DLD1 (cell line): Measurements from ENCODE around the gene IL12A.

Experiments
- in situ Hi-C: cut with HindIII; loops from 2 replicates; pipeline ENCODE4 v1.10.0; 2017; ENCODE audit warnings: low sequenced_read_pairs

Gene IL12A

GRCh38 chr3:159989973-159990846 lies 1.6 kb downstream of the IL12A start:
- in situ Hi-C loops = no loop called here

GRCh38 chr3:159991591-159991990 lies 3.0 kb downstream of the IL12A start:
- in situ Hi-C loops = no loop called here

- in situ Hi-C loops = no loop called here
Measured at GRCh38 chr3:159992589-159992988, 4.0 kb downstream of the IL12A start.

GRCh38 chr3:159994182-159994581 lies 5.5 kb downstream of the IL12A start:
- in situ Hi-C loops = no loop called here

- in situ Hi-C loops = no loop called here
Measured at GRCh38 chr3:159995091-159995490, 6.5 kb downstream of the IL12A start.

GRCh38 chr3:159996018-159996417 lies 7.4 kb downstream of the IL12A start:
- in situ Hi-C loops = no loop called here

GRCh38 chr3:159996959-159997358 lies 8.3 kb downstream of the IL12A start:
- in situ Hi-C loops = no loop called here

- in situ Hi-C loops = no loop called here
Measured at GRCh38 chr3:160001148-160001760, 12.6 kb downstream of the IL12A start.

GRCh38 chr3:160001850-160002623 lies 13.4 kb downstream of the IL12A start:
- in situ Hi-C loops = no loop called here

GRCh38 chr3:160003520-160004128 lies 15.0 kb downstream of the IL12A start:
- in situ Hi-C loops = no loop called here

GRCh38 chr3:160005004-160005403 lies 16.4 kb downstream of the IL12A start:
- in situ Hi-C loops = no loop called here

GRCh38 chr3:160006282-160007163 lies 17.9 kb downstream of the IL12A start:
- in situ Hi-C loops = no loop called here

- in situ Hi-C loops = no loop called here
Measured at GRCh38 chr3:160008961-160009360, 20.3 kb downstream of the IL12A start.

- in situ Hi-C loops = no loop called here
Measured at GRCh38 chr3:160009525-160009924, 20.9 kb downstream of the IL12A start.

GRCh38 chr3:160010578-160010977 lies 21.9 kb downstream of the IL12A start:
- in situ Hi-C loops = no loop called here

GRCh38 chr3:160012108-160012507 lies 23.5 kb downstream of the IL12A start:
- in situ Hi-C loops = no loop called here

- in situ Hi-C loops = no loop called here
Measured at GRCh38 chr3:160016972-160017371, 28.3 kb downstream of the IL12A start.

- in situ Hi-C loops = no loop called here
Measured at GRCh38 chr3:160018959-160019358, 30.3 kb downstream of the IL12A start.

- in situ Hi-C loops = no loop called here
Measured at GRCh38 chr3:160020057-160020711, 31.5 kb downstream of the IL12A start.

GRCh38 chr3:160022068-160022467 lies 33.4 kb downstream of the IL12A start:
- in situ Hi-C loops = no loop called here
